GM15510 (cell line): ENCODE results near the gene MFRP.

Source experiments
- POLR2A ChIP-seq: IDR thresholded peaks from 3 replicates; pipeline ENCODE4 v1.6.1; 2011; ENCODE audit warnings: borderline replicate concordance; ENCODE audit not compliant: insufficient read length; ENCODE audit errors: extremely low read depth

The MFRP gene

DNA sequence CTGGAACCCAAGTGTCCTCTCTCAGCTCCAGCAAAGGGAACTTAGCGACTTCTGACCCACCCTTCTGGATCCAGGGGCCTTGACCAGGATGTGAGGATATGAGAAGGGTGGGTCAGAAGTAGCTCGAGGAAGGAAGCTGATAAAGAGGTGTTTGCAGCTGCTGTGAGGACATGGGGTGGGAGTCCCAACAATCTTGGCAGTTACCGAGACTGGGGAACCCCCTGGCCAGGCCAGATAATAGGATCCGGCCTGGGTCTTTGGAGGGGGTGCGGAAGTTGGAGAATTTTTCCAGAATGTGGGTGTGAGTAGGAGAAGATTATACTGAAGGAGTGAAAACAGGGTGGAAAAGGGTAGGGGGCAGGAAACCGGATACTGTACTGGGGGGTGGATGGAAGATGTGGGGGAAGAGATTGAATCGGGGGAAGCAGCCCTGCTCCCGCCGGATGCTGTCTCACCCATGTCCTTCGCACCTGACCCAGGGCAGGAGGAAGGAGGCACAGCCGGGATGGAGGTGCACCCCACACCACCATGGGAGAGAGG lies 26.7 kb downstream of the MFRP start:
- TF ChIP-seq POLR2A: no peak

DNA sequence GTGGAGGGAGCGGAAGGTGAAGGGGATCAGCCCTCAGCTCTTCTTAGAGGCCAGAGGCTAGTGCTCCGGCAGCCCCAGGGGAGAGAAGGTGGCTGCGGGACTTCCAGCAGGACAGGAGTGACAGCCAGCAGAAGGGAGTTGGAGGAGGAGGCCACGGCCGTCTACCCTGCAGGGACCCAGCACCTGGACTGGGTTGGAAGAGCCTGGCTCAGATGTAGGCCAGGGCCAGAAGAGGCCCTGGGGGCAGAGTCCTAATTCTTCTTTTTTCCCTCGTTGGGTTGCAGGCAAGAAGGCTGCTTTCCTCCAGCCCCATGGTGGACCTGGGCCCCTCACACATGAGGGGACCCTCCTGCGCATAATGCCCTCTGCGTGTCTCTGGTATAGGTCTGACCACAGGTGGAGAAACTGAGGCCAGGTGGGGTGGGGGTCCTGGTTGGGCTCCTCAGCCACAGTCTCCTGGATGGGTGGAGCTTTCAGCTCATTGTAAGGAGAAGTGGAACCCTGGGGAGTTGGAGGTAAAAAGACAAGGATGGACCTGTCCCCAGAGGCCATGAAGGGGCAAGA lies 27.3 kb downstream of the MFRP start:
- TF ChIP-seq POLR2A: no peak

DNA sequence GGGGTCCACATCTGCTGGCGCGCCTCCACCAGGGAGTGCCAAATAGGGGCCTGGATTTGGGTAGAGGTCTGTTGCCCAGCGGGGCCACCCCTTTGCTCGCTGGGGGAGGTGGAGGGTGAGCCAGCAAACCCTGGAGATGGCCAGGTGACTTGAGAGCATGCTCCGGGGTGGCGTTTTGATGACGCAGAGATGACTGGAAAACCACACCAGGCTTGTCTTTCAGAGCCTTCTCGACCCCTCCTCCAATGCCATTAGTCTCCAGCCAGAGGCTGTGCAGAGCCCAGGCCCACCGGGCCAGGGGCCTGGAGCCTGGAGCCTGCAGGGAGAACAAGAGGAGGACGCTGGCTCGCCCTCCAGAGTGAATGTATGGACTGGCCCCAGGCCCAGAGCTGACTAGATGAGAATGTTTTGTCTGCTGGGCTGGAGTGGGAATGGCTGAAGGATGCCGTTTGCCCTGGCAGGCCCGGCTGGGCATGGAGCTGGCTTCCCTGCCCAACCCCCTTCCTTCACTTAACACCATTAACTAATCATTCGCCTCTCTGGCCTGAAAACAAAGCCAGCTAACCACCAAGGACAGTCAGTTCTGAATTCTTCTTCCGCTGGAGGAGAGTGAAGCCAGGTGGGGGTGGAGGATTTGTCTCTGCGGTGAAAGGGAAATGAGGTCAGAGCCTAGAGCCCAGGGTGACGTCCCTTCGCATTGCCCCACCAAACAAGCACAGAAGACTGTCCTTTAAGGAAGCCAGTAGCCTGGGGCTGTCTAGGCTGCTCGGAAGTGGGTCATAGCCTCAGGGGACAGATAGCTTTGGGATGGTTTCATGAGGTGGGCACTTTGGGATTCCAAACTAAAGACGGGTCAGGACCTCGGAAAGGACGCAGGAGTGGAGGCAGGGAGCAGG lies 28.0 kb downstream of the MFRP start:
- TF ChIP-seq POLR2A: peak; percentile 18

DNA sequence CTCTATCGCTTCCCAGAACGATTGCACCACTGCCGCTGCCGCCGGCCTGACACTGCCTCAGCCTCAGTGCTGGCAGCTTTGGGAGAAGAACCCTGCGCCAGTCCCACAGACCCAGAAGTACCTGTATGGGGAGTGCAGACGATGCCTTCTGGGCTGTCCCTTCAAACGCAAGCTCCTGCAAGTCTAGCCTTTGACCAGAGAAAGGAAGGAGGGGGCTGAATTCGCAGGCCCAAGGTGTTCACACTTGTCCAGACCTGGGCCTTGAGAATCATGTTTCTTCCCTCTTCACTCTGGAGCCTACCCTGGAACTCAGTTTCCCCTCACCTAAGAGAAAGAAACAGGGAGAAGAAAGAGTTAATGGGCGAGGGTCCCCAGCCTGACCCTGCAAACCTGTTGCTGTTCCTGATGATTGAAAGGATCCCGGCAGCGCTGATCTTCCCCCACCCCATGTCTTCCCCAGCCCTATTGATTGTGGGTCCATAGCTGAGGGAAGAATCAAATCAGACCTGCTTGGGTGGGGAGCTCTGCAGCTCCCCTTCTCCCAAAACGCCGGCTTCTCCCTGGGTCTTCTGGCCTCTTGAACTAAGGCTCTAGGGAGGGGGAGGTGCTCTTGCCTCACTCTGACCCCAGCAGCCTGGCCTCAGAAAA lies 28.8 kb downstream of the MFRP start:
- TF ChIP-seq POLR2A: no peak

DNA sequence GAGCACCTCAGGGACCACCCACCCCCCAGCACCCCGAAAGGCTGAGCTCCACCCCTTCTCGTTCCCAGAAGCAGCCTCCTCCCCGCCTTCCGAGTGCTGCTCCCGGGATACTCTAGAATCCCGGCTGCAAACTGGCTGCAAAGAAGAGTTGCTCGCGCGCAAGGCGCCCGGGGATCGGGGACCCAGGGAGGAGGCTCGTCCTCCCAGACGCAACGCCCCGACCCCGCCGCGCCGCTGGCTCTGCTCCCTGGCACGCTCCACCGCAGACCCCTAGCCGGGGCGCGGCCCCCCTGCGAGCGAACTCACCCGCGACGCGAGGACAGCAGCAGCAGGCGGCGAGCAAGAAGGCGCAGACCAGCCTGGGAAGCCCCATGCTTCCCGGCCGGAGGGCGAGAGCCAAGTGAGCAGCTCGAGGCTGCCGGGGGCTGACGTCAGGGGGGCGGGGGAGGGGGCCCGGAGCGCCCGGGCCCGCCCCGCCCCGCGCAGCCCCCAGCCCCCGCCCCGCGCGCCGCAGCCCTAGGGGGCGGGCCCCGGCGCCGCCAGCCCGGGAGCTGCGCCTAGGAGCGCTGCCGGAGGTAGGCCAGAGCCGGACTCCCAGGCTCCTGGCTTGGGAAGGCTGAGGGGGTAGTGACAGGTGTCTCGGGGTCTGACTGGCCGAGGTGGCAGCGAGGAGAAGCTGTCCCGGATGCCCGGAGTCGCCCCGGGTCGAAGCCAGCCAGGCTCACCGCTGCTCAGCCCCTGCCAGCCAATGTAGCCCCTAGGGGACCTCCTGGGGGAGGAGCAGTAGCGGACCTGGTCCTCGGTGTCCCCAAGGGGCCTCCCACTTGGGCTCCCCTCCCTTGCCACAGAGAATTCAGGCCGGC lies 29.5 kb downstream of the MFRP start, which contains the start of gene MCAM:
TSS of gene MCAM (minus strand) at position 402 of the 863 bp plus-strand sequence. CDS start at position 373, 29 bp downstream.
- TF ChIP-seq POLR2A: no peak

DNA sequence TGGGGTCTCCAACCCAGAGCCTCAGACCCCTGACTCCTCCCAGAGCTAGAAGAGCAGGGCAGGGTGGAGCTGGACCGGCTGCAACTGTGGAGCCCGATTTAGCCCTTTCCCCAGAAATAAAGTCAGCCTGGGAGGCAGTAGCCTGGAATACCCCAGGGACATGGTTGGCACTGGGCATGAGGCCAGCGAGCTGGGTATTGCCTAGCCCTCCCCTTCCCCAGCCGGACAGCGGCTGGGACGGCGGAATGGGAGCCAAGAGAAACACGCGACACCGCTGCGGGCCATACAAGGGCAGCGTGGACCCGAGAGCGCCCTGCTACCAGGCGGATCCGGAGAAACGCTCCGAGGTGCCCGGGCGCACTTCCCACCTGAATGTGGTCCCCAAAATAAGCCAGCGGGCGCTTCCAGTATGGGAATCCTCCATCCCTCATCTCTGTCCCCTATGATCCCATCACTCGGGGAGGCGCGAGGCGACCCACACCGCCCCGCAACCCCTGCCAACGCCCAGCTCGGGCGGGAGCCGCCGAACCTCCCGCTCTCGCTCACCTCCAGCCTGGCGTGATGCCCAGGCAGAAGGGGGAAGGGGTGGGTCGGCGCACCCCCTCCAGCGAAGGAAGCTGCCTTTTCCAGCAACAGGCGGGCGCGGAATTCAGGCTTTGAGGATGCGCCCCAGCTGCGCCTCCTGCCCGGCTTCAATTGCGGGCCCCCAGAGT lies 30.3 kb downstream of the MFRP start:
- TF ChIP-seq POLR2A: no peak

DNA sequence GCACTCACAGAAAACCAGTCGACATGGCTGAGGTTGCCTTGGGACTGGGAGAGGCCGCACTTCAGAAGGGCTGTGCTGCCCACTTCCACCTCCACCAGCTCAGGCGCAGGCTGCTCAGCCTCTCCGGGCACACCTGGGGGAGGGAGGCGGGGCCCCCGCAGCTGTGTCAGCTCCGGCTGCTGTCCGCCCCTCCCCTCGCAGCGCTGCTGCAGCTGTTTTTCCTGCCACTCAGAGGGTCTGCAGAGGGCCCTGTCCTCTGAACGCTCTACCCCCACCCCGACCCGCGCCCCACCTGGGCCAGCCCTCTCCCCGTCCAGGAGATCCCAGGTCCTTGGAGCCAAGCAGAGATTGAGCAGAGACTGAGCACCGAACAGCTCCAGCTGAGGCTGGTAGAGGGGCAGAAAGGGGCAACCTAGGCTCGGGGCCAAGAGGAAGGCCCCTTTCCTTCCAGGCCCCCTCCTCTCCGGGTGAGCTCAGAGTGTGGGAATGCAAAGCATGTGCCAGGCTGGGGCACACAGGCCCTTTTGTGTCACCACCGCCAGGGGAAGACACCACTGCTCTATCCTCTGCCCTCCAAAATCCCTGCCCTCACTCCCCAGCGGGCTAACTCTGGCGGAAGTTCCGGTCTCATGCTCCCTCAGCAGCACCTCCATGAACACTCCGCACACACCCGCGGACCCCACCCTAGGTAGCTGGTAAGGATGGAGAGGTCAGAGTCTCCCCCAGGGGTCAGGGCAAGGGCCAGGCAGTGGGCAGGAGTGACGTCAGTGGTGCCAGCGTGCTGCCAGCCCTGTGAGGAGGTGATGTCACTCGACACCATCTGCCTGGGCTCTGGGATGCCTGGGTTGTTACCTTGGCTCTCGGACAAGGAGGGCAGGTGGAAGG lies 31.1 kb downstream of the MFRP start:
- TF ChIP-seq POLR2A: no peak

DNA sequence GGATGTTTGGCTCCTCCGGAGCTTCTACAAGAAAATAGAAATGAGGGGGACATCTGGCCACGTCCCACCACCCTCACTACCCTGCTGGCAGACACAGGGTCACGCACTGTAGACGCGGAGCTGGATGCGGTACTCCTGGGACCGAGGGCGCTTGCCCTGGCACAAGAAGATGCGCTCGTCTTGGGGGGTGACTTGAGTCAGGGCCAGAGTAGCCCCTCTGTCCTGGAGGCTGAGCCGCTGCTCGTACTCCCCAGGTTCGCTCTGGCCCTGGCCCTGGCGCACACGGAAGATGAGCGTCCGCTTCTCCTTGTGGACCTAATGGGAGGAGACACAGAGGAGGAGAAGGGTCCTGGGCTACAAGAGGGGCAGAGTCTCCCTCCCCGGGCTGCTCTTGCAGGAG lies 31.8 kb downstream of the MFRP start:
- TF ChIP-seq POLR2A: no peak

DNA sequence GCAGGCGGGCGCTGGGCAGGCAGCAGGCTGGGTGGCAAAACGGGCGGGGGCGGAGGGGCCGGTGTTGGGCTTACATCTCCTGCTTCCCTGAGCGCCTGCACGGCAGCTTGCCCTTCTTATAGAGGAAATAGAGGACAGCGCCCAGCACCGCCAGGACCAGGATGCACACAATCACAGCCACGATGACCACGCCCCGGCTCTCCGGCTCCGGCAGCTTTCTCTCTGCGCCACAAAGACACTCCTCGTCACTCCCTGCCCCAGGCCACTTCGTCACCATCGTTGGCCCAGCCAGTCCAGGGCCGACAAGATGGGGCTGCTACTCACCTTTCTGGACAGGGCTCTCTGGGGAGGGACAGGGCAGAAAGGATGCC lies 35.8 kb downstream of the MFRP start:
- no peak for TF ChIP-seq POLR2A

DNA sequence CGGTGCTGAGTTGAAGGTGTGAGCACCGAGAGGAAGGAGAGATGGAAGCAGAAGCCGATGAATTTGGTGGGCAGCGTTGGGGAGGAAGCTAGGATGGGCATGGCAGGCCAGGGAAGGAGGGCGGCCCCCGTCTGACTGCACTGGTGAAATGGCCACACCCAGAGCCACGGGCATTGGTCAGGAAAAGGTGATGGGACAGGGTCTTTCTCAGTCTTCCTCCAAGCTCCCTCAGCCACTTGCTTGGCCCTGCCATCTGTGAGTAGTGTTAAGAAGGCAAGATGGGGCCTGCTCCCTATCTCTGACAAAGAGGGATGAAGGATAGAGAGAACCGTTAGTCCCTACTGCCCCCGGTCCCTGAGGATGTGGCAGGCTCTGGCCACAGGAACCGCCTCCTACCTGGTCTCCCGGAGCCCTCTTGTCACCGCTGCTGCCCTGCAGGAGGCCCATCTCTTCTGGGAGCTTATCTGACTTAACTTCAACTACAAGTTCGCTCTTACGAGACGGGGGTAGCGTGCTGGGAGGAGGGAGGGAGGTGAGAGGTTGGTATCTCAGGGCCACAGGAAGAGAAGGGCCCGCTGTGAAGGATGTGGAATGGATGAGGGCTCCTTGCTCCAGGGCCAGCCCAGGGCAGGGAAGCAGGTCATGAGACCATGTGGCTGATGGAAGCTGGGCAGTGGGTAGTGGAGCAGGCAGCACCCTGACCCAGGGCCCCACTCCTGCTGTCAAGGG lies 36.4 kb downstream of the MFRP start:
- TF ChIP-seq POLR2A: no peak

DNA sequence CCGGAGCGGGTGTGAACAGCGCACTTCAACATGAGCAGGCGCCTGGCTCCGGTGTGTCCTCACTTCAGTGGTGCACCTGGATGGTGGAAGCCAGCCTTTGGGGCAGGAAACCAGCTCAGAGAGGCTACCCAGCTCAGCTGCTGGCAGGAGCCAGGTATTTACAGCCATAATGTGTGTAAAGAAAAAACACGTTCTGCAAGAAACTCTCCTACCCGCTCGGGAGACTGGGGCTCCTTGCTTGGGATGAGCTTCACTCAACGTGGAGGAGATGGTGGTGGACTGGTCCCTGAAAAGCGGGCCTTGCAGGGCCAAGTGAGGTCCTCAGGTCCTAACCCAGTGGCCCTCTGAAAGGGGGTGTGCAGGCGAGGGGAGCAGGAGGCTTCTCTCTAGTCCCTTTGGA lies 37.1 kb downstream of the MFRP start:
- TF ChIP-seq POLR2A: no peak

DNA sequence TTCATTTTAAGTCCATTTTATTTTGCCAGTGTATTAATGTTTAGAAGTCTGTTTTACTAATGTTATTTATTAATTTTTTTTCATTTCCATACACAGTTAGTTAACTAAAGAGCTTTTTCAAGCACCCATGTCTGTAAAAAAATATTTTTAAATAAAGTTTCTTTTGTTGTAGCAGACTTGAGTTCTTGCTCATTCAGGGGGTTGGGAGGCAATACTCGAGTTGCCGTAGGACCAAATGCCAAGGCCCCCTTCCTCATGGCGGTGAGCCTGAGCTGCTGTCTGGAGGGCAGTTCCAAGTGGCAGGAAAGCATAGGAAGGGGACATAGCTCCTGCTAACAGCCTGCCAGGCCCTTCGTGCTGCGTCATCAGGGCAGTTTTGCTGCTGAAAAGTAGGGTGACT lies 38.5 kb downstream of the MFRP start:
- TF ChIP-seq POLR2A: no peak
